T-cell (primary cell): ENCODE results near the gene PCNX4. TPM values are rescaled to one million over a fixed set of nuclear protein-coding genes. Genes with fewer than 3 reads are reported as not detected.

Experiments
- ATAC-seq, 4 experiments: fragments of 200-7000 bp in 3 of 4; fragments of 150-1000 bp in 1 of 4; cut with Tn5 transposase; replicated peaks in 1 of 4; 1 replicate in 3 of 4; 2 replicates in 1 of 4; pipeline ENCODE4 v1.10.0; 2021; ENCODE audit warnings: moderate library complexity in 3 of 4, mild to moderate bottlenecking in 2 of 4, moderate number of reproducible peaks in 1 of 4
- CTCF ChIA-PET, 2 donors: fragments of 300-600 bp; sonication (Branson Sonifier 250); formaldehyde crosslinking; loops; one replicate each; lab custom pipeline; 2022; ENCODE audit warnings: antibody characterized with exemption in 2 of 2; lab: Charles Lee
- POLR2A ChIA-PET, 2 donors: fragments of 300-600 bp; sonication (Branson Sonifier 250); formaldehyde crosslinking; loops; one replicate each; lab custom pipeline; 2022; ENCODE audit warnings: antibody characterized with exemption in 2 of 2; lab: Charles Lee
- DNase-seq, 35 experiments: peaks; one replicate each; pipeline versions ENCODE4 v3.0.0 to v3.0.0-alpha.2; 2013 to 2023
- H3K27ac ChIP-seq: one replicate; pipeline ENCODE4 v1.5.1; 2013; ENCODE audit warnings: low read length
- H3K27me3 ChIP-seq, 2 experiments: replicated peaks in 1 of 2; 1 replicate in 1 of 2; 2 replicates in 1 of 2; pipeline versions ENCODE4 v1.6.1 to v1.7.0; 2013; ENCODE audit warnings: low read length in 1 of 2, mixed read lengths in 1 of 2; ENCODE audit not compliant: control insufficient read depth in 2 of 2, insufficient read depth in 2 of 2; ENCODE audit errors: extremely low read depth in 1 of 2
- H3K36me3 ChIP-seq, 2 donors: 1 replicate in 1 of 2; 2 replicates in 1 of 2; pipeline versions ENCODE4 v1.6.1 to v1.7.0; 2013; ENCODE audit warnings: low read length in 1 of 2; ENCODE audit not compliant: control insufficient read depth in 2 of 2, insufficient read depth in 1 of 2; ENCODE audit errors: extremely low read depth in 1 of 2
- H3K4me1 ChIP-seq, 2 experiments: 1 replicate in 1 of 2; 2 replicates in 1 of 2; pipeline versions ENCODE4 v1.6.1 to v1.7.0; 2013; ENCODE audit warnings: low read length in 2 of 2, mixed read lengths in 1 of 2; ENCODE audit not compliant: insufficient read depth in 2 of 2, control insufficient read depth in 1 of 2; ENCODE audit errors: extremely low read depth in 1 of 2
- H3K4me3 ChIP-seq, 2 donors: 1 replicate in 1 of 2; 2 replicates in 1 of 2; pipeline versions ENCODE4 v1.5.1 to v1.7.0; 2013; ENCODE audit warnings: mild to moderate bottlenecking in 2 of 2, low read length in 1 of 2, moderate library complexity in 1 of 2; ENCODE audit not compliant: control insufficient read depth in 1 of 2; ENCODE audit errors: extremely low read depth in 1 of 2
- H3K9me3 ChIP-seq: 2 replicates; pipeline ENCODE4 v1.7.0; 2013
- H3K27ac Mint-ChIP-seq, 2 donors: one replicate each; pipeline ENCODE4 v1.8.0; 2020 to 2021; ENCODE audit warnings: mild to moderate bottlenecking in 2 of 2, mixed read lengths in 2 of 2
- H3K27me3 Mint-ChIP-seq, 2 donors: one replicate each; pipeline ENCODE4 v1.8.0; 2021 to 2022; ENCODE audit warnings: mixed read lengths in 2 of 2
- H3K36me3 Mint-ChIP-seq: one replicate; pipeline ENCODE4 v1.8.0; 2021; ENCODE audit warnings: mixed read lengths
- H3K4me1 Mint-ChIP-seq, 3 donors: one replicate each; pipeline ENCODE4 v1.8.0; 2020 to 2022; ENCODE audit warnings: mixed read lengths in 3 of 3, mild to moderate bottlenecking in 1 of 3
- H3K4me3 Mint-ChIP-seq, 3 donors: one replicate each; pipeline ENCODE4 v1.8.0; 2020 to 2022; ENCODE audit warnings: mild to moderate bottlenecking in 3 of 3, mixed read lengths in 3 of 3, moderate library complexity in 3 of 3
- H3K9me3 Mint-ChIP-seq, 3 donors: one replicate each; pipeline ENCODE4 v1.8.0; 2020 to 2022; ENCODE audit warnings: mixed read lengths in 3 of 3
- WGBS: methylation state at CpG from one replicate; pipeline ENCODE4 v1.1.5; 2013; ENCODE audit warnings: missing lambda C conversion rate; ENCODE audit not compliant: insufficient coverage; 5-methylcytosine and 5-hydroxymethylcytosine counted together
- total RNA-seq, 35 experiments: library from RNA in 6 of 35; stranded (reverse) in 6 of 35; fragments of 120-200 nt in 1 of 35; gene quantifications; one replicate each; pipeline versions ENCODE4 v1.2.1 to v1.2.4 and lab custom pipeline; 2013 to 2026

The PCNX4 gene
- total RNA-seq, 5 donors from 2014 or later (not counting 1 experiment from before 2014, with no cell fraction given): 36.4 to 50.4 (median 47.4) TPM

DNA sequence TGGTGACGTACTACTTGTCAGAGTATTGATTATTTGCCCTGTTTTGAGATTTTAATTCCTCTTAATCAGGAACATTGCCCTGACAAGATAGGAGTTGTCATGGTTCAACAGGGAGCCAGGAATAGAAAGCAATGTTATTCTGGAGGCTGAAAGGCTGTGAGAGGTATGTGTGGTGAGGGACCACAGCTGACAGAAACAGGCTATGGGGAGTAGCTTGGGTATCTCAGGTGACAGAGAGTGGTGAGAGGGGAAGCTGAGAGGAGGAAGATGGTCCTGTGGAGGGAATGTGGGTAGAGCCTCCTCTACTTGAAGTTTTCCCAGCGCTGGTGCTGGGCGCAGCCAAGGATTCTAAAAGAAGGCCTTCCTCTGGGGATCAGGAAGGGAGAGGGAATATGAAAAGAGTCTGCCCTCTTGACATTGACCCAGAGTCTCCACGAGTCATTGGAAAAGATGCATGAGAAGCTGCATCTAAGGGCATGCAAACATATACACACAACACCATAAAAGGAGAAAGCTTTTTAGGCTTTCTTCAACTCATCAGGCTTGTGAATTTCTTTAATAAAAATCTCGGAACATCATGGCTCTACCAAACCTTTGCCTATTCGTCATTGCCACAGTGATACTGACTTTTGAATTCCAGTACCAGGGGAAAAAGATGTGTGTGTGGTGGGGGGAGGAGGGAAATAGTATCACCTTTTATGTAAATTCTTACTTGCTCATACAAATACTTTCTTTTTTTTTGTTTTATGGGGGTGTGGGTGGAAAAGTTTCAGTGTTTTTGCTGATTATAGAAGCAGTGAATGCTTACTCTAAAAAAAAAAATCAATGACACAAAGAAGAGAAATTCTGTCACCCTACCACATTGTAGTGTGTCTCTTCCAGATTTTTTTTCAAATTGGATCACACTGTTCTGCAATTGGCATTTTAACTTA is 113.4 kb downstream of the PCNX4 start:
- no peak for ATAC-seq
- no peak overlapping the region for H3K4me3 Mint-ChIP-seq
- H3K4me3 ChIP-seq: no peak overlapping the region
- no peak for DNase-seq
- ChIA-PET POLR2A (interaction anchor here in 1 of 2 donors (0.6 kb wide), 1 partner anchor 271 kb away, joined by 3 read pairs; no protein-coding TSS in a partner anchor), CTCF (no interaction called here)
- H3K36me3 ChIP-seq: no peaks in the 10 kb centered on the region
- peaks cover 27 to 43% of the 10 kb centered on the region in 2 donors for H3K27me3 Mint-ChIP-seq
- H3K27ac ChIP-seq: no peak overlapping the region
- peaks cover 0 to 4% of the 10 kb centered on the region in 2 experiments for H3K27me3 ChIP-seq
- no peaks in the 10 kb centered on the region for H3K4me1 Mint-ChIP-seq
- H3K27ac Mint-ChIP-seq: no peak overlapping the region
- WGBS: 78% methylated on average over 3 of the region's 6 CpGs
- H3K9me3 ChIP-seq: no peaks in the 10 kb centered on the region
- peaks cover 0 to 7% (median under 1%) of the 10 kb centered on the region in 3 donors for H3K9me3 Mint-ChIP-seq
- H3K36me3 Mint-ChIP-seq: peaks cover under 1% of the 10 kb centered on the region
- no peaks in the 10 kb centered on the region for H3K4me1 ChIP-seq

DNA sequence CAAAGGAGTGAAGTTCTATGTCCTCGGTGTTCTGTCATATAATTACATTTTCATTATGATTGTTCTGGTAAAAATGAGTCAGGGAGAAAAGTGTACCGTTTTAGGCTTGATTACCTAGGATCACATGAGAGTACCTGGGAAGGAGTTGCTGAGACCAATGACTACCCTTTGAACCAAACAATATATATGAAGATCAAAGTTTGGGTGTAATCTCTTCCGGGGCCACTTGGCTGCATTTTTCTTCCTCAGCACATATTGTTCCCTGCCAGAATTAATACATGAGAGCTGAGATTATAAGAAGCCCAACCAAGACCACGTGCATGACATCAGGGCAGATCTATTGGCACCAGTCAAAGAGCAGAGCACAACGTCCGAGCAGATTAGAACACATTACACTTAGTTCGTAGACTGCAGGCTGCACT is 114.5 kb downstream of the PCNX4 start:
- Histone ChIP-seq H3K4me1 (no peaks in the 10 kb centered on the region), H3K36me3 (no peaks in the 10 kb centered on the region), H3K27me3 (peaks cover 0 to 4% of the 10 kb centered on the region in 2 experiments), H3K9me3 (no peaks in the 10 kb centered on the region), H3K27ac (no peak overlapping the region), H3K4me3 (no peak overlapping the region)
- no peaks in the 10 kb centered on the region for H3K4me1 Mint-ChIP-seq
- WGBS: 86% methylated on average over 4 of the region's 7 CpGs
- ChIA-PET POLR2A (no interaction called here), CTCF (no interaction called here)
- DNase-seq (no peak), ATAC-seq (no peak)
- H3K27ac Mint-ChIP-seq: no peak overlapping the region
- H3K4me3 Mint-ChIP-seq: no peak overlapping the region
- H3K36me3 Mint-ChIP-seq: no peaks in the 10 kb centered on the region
- H3K9me3 Mint-ChIP-seq: peaks cover 0 to 4% (median 0%) of the 10 kb centered on the region in 3 donors
- H3K27me3 Mint-ChIP-seq: peaks cover 27 to 42% of the 10 kb centered on the region in 2 donors

DNA sequence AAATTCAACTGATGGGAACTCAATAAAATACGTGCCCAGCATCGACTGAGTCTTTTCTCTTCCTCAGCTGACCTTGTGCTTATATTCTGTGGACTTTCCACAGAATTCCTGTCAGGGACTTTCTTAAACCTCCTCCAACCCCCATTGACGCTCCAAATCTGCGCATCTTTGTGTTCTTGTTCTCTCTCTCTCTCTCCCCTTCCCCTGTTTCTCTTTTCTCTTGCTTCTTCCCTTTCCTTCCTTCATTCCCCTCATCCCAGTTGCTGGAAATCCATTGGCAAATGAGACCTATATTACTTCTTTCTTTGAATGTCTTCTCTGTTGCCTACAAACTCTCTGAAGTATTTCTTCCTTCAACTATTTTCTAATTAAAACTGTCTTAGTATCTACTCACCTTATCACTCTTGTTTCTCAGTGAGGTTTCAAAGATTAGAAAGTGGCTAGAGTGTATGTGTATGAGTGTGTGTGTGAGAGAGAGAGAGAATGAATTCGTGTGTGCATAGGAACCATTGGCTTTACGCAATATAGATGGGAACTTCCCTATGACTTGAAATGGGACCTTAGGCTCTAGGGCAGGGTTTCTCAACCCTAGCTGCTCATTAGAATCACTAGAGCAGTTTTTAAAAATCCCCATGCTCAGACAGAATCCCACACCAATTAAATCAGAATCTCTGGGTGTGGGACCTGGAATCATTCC is 115.3 kb downstream of the PCNX4 start:
- Histone ChIP-seq H3K4me1 (no peaks in the 10 kb centered on the region), H3K27me3 (peaks cover 0 to 4% of the 10 kb centered on the region in 2 experiments), H3K4me3 (no peak overlapping the region), H3K27ac (no peak overlapping the region), H3K9me3 (no peaks in the 10 kb centered on the region), H3K36me3 (no peaks in the 10 kb centered on the region)
- ChIA-PET CTCF (interaction anchor here in 1 of 2 donors (0.6 kb wide), 1 partner anchor 242 kb away, joined by 3 read pairs; no protein-coding TSS in a partner anchor), POLR2A (interaction anchor here in 1 of 2 donors (0.6 kb wide), 1 partner anchor 14 kb away, joined by 6 read pairs; no protein-coding TSS in a partner anchor)
- DNase-seq: no peak
- H3K36me3 Mint-ChIP-seq: no peaks in the 10 kb centered on the region
- no peaks in the 10 kb centered on the region for H3K4me1 Mint-ChIP-seq
- H3K27me3 Mint-ChIP-seq: peaks cover 24 to 38% of the 10 kb centered on the region in 2 donors
- 90% methylated on average over 4 of the region's 6 CpGs for WGBS
- no peak for ATAC-seq
- no peak overlapping the region for H3K4me3 Mint-ChIP-seq
- no peak overlapping the region for H3K27ac Mint-ChIP-seq
- no peaks in the 10 kb centered on the region for H3K9me3 Mint-ChIP-seq

DNA sequence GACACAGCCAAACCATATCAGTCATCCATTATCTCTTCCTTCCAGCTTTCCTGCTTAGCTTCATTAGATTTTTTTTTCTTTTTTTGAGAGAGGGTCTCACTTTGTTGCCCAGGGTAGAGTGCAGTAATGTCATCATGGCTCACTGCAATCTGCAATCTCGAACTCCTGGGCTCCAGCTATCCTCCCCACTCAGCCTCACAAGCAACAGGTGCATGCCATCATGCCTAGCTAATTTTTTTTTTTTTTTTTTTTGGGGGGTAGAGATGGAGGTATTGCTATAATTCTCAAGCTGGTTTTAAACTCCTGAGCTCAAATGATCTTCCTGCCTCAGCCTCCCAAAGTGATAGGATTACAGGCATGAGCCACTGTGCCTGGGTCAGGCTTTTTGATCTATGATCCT is 119.0 kb downstream of the PCNX4 start:
- Mint-ChIP-seq H3K27ac (no peak overlapping the region), H3K4me1 (no peaks in the 10 kb centered on the region), H3K9me3 (no peaks in the 10 kb centered on the region), H3K27me3 (peaks cover 15 to 20% of the 10 kb centered on the region in 2 donors), H3K36me3 (no peaks in the 10 kb centered on the region), H3K4me3 (no peak overlapping the region)
- Histone ChIP-seq H3K4me1 (no peaks in the 10 kb centered on the region), H3K27ac (no peak overlapping the region), H3K4me3 (no peak overlapping the region), H3K27me3 (no peaks in the 10 kb centered on the region), H3K36me3 (no peaks in the 10 kb centered on the region), H3K9me3 (no peaks in the 10 kb centered on the region)
- ATAC-seq: no peak
- POLR2A ChIA-PET: no interaction called here
- no CpG with 5 or more reads among the region's 1 CpG for WGBS
- no peak for DNase-seq
- CTCF ChIA-PET: no interaction called here

DNA sequence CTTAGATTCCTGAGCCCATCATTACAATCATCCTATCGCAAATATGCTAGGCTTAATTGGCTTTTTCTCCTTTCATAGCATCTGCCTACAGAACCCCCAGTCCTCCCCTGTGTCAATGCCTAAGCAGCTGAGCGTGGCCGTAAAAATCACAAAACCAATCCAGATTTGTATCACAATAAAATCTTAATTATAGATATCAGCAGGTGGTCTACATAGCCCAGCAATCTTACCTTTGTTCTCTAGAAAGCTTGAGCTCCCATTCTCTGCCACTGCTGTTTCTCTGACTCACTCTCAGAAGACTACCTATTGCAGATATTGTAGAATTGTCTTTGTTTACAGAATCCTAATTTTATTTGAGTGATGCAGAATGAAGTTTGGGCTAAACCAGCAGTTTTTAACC is 119.4 kb downstream of the PCNX4 start:
- Histone ChIP-seq H3K27me3 (no peaks in the 10 kb centered on the region), H3K4me3 (no peak overlapping the region), H3K9me3 (no peaks in the 10 kb centered on the region), H3K4me1 (no peaks in the 10 kb centered on the region), H3K36me3 (no peaks in the 10 kb centered on the region), H3K27ac (no peak overlapping the region)
- Mint-ChIP-seq H3K27me3 (peaks cover 11 to 17% of the 10 kb centered on the region in 2 donors), H3K9me3 (no peaks in the 10 kb centered on the region), H3K27ac (no peak overlapping the region), H3K36me3 (no peaks in the 10 kb centered on the region), H3K4me3 (no peak overlapping the region), H3K4me1 (no peaks in the 10 kb centered on the region)
- ChIA-PET POLR2A (no interaction called here), CTCF (no interaction called here)
- ATAC-seq: no peak
- DNase-seq: no peak
- WGBS: 100% methylated on average over 1 of the region's 3 CpGs

DNA sequence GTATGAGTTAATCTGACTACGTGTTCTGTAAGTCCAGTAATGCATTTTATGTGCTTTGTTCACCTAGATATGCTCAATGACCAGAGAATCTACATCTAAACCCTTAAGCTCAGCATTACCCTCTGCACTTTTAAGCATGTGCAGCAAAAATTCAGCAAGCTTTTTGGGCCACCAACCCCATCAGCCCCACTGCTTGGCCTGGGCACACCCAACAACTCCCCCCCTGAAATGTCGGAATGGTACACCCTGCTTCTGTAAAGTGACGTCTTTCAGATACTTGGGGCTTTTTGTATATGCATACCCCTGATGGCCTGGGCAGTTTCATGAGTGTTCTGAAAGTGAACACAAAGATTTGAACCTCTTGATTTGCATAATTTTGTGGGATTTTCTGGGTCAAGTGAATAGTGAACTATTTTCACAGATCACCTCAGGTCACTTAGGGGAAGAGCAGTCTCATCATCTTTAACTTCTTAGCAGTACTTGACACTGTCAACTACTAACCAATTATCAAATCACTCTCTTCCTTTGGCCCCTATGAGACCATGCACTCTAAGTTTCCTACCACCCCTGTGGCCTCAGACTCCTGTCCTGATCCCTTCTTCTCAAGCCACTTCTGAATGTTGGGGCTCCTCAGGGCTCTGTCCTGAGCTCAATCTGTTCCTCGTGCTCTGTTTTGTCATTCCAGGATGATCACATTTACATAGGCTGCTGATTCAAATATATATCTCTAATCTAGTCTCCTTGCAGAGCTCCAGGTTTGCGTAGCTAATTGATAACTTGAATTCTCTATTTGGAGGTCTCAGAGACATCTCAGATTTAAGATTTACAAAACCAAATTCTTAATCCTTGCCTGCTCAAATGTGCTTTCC is 121.0 kb downstream of the PCNX4 start:
- Mint-ChIP-seq H3K4me3 (no peak overlapping the region), H3K36me3 (no peaks in the 10 kb centered on the region)
- ATAC-seq: no peak

More for the DNA sequence above, 121.0 kb downstream of the PCNX4 start:
- Mint-ChIP-seq H3K27ac (no peak overlapping the region), H3K9me3 (no peaks in the 10 kb centered on the region), H3K4me1 (no peaks in the 10 kb centered on the region), H3K27me3 (peaks cover 3 to 10% of the 10 kb centered on the region in 2 donors)
- no peaks in the 10 kb centered on the region for H3K9me3 ChIP-seq
- 70% methylated on average over 3 of the region's 5 CpGs for WGBS
- H3K4me1 ChIP-seq: no peaks in the 10 kb centered on the region
- ChIA-PET CTCF (no interaction called here), POLR2A (no interaction called here)
- DNase-seq: no peak
- no peaks in the 10 kb centered on the region for H3K36me3 ChIP-seq
- H3K27ac ChIP-seq: no peak overlapping the region
- H3K27me3 ChIP-seq: no peaks in the 10 kb centered on the region
- H3K4me3 ChIP-seq: no peak overlapping the region
